Panc1 (cell line): ENCODE data around the gene PHF21A.

Experiments used
- POLR2AphosphoS5 ChIP-seq: IDR thresholded peaks from 2 replicates; pipeline ENCODE4 v1.6.1; 2012; ENCODE audit warnings: mild to moderate bottlenecking, low read depth, low read length, moderate library complexity
- SIN3A ChIP-seq: IDR thresholded peaks from 2 replicates; pipeline ENCODE4 v1.6.1; 2012; ENCODE audit warnings: low read depth, mild to moderate bottlenecking, low read length, moderate library complexity, borderline replicate concordance; ENCODE audit not compliant: insufficient read depth
- TCF7L2 ChIP-seq: IDR thresholded peaks from 2 replicates; pipeline ENCODE4 v1.6.1; 2011; ENCODE audit warnings: mild to moderate bottlenecking, low read depth, low read length, inconsistent platforms
- TF ChIP-seq, protein P1 (sequence below): fragments of 450-650 bp; IDR thresholded peaks from 2 replicates; pipeline ENCODE4 v1.5.1; 2017; ENCODE audit warnings: mild to moderate bottlenecking
- TF ChIP-seq, protein P2 (sequence below), 2 experiments: IDR thresholded peaks; 2 replicates each; pipeline ENCODE4 v1.6.1; 2011 to 2012; ENCODE audit warnings: low read depth in 2 of 2, control low read depth in 1 of 2, low read length in 1 of 2, mild to moderate bottlenecking in 1 of 2, moderate library complexity in 1 of 2; ENCODE audit not compliant: insufficient read depth in 1 of 2

DNA sequence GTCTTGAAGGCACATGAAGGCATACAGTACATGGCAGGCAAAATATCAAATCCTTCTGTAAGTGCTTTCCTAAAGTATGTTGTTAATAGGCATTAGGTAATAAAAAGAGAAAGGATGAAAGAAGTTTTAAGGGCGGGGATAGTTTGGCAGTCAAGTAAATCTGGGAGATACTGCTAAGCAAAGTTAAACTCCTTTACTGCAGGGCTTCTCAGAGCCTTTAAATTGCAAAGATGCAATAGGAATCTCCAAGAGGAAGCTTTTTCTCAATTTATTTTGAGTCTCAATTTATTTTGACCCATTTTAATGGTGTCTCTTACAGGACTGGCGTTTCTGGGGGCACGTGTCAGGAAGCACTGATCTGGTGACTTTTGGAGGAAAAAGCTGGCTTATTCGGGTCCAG, 12.8 kb upstream of the PHF21A start:
- TF ChIP-seq, protein P1, sequence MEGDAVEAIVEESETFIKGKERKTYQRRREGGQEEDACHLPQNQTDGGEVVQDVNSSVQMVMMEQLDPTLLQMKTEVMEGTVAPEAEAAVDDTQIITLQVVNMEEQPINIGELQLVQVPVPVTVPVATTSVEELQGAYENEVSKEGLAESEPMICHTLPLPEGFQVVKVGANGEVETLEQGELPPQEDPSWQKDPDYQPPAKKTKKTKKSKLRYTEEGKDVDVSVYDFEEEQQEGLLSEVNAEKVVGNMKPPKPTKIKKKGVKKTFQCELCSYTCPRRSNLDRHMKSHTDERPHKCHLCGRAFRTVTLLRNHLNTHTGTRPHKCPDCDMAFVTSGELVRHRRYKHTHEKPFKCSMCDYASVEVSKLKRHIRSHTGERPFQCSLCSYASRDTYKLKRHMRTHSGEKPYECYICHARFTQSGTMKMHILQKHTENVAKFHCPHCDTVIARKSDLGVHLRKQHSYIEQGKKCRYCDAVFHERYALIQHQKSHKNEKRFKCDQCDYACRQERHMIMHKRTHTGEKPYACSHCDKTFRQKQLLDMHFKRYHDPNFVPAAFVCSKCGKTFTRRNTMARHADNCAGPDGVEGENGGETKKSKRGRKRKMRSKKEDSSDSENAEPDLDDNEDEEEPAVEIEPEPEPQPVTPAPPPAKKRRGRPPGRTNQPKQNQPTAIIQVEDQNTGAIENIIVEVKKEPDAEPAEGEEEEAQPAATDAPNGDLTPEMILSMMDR: no peak
- TF ChIP-seq POLR2AphosphoS5 (no peak), SIN3A (no peak), TCF7L2 (no peak)
- TF ChIP-seq, protein P2, sequence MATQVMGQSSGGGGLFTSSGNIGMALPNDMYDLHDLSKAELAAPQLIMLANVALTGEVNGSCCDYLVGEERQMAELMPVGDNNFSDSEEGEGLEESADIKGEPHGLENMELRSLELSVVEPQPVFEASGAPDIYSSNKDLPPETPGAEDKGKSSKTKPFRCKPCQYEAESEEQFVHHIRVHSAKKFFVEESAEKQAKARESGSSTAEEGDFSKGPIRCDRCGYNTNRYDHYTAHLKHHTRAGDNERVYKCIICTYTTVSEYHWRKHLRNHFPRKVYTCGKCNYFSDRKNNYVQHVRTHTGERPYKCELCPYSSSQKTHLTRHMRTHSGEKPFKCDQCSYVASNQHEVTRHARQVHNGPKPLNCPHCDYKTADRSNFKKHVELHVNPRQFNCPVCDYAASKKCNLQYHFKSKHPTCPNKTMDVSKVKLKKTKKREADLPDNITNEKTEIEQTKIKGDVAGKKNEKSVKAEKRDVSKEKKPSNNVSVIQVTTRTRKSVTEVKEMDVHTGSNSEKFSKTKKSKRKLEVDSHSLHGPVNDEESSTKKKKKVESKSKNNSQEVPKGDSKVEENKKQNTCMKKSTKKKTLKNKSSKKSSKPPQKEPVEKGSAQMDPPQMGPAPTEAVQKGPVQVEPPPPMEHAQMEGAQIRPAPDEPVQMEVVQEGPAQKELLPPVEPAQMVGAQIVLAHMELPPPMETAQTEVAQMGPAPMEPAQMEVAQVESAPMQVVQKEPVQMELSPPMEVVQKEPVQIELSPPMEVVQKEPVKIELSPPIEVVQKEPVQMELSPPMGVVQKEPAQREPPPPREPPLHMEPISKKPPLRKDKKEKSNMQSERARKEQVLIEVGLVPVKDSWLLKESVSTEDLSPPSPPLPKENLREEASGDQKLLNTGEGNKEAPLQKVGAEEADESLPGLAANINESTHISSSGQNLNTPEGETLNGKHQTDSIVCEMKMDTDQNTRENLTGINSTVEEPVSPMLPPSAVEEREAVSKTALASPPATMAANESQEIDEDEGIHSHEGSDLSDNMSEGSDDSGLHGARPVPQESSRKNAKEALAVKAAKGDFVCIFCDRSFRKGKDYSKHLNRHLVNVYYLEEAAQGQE (IDR thresholded peaks at IDR 0.05; ENCODE audit: insufficient read depth in 1 of 2, low read depth in 2 of 2, low read length in 1 of 2): no peak
